Measurements from ENCODE around the gene ACBD4. TPM values are rescaled to one million over a fixed set of nuclear protein-coding genes. Genes with fewer than 3 reads are reported as not detected.

ACBD4 gene
- total and polyA plus RNA-seq, 2 of the 13 experiments (the other 11 are each of a cell fraction or from before 2014, with no cell fraction given) = 16.1 to 26.9 TPM

- TF ChIP-seq ATF6 (CRISPR knock-in tag; conservative IDR thresholded peaks at IDR 0.05) (no peak), CAMTA2 (CRISPR knock-in tag; IDR thresholded peaks at IDR 0.05; ENCODE audit: borderline replicate concordance) (no peak), KDM3A (CRISPR knock-in tag; IDR thresholded peaks at IDR 0.05; ENCODE audit: low read depth) (no peak), FOXM1 (CRISPR knock-in tag; IDR thresholded peaks at IDR 0.05) (no peak), SRSF9 (IDR thresholded peaks at IDR 0.05; ENCODE audit: borderline replicate concordance, insufficient read depth, low read depth, low read length, poor library complexity, severe bottlenecking) (no peak)
- TF ChIP-seq, protein P1, sequence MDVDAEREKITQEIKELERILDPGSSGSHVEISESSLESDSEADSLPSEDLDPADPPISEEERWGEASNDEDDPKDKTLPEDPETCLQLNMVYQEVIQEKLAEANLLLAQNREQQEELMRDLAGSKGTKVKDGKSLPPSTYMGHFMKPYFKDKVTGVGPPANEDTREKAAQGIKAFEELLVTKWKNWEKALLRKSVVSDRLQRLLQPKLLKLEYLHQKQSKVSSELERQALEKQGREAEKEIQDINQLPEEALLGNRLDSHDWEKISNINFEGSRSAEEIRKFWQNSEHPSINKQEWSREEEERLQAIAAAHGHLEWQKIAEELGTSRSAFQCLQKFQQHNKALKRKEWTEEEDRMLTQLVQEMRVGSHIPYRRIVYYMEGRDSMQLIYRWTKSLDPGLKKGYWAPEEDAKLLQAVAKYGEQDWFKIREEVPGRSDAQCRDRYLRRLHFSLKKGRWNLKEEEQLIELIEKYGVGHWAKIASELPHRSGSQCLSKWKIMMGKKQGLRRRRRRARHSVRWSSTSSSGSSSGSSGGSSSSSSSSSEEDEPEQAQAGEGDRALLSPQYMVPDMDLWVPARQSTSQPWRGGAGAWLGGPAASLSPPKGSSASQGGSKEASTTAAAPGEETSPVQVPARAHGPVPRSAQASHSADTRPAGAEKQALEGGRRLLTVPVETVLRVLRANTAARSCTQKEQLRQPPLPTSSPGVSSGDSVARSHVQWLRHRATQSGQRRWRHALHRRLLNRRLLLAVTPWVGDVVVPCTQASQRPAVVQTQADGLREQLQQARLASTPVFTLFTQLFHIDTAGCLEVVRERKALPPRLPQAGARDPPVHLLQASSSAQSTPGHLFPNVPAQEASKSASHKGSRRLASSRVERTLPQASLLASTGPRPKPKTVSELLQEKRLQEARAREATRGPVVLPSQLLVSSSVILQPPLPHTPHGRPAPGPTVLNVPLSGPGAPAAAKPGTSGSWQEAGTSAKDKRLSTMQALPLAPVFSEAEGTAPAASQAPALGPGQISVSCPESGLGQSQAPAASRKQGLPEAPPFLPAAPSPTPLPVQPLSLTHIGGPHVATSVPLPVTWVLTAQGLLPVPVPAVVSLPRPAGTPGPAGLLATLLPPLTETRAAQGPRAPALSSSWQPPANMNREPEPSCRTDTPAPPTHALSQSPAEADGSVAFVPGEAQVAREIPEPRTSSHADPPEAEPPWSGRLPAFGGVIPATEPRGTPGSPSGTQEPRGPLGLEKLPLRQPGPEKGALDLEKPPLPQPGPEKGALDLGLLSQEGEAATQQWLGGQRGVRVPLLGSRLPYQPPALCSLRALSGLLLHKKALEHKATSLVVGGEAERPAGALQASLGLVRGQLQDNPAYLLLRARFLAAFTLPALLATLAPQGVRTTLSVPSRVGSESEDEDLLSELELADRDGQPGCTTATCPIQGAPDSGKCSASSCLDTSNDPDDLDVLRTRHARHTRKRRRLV (CRISPR knock-in tag; IDR thresholded peaks at IDR 0.05) = no peak; the same call in 1 of the 2 replicates
Observed at GRCh38 chr17:45147581-45148182, 12.2 kb downstream of the ACBD4 start (continued).
